ENCODE results near the gene HOXC4.

DNA sequence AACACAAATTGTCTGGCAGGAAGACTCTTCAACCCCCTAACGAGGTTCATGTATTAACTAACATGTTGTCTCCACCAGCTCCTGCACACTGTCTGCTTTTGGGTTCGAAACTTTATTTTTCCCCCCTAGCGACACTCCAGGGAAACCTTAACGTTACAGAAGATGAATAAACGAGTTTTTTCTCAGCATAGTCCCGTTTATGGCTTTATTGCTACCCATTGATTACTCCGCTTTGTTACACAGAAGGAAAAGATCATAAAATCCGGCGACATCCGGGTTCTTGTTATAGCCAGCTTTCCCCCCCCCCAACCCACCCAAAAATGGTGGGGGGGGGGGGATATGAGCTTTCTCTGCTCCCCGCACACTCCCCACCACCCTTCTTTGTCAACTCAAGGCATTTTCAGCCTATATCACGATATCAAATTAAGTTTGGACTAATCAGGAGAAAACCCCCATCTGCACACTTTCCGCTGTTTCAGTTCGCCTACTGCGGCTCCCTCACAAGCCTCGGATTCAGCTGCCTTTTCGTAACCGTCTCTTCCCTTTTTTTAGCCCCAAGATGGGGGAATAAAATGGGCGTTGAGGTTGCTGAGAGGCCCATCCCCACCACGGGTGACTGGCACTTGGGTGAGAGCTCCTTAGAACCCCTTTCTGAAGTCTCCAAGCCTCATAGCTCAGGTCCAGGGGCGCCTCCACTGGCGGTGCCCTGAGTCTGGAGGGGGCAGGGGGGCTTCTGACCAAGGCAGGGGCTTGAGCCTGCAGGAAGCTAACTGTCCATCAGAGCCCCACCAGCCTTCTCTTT lies 26.8 kb upstream of the HOXC4 start:
- no peak for TF ChIP-seq POLR2AphosphoS2 (IDR thresholded peaks at IDR 0.05; ENCODE audit: low read depth, low read length)
- no peak for TF ChIP-seq POLR2AphosphoS5 (IDR thresholded peaks at IDR 0.05; ENCODE audit: low read length)
- TF ChIP-seq, protein P1, sequence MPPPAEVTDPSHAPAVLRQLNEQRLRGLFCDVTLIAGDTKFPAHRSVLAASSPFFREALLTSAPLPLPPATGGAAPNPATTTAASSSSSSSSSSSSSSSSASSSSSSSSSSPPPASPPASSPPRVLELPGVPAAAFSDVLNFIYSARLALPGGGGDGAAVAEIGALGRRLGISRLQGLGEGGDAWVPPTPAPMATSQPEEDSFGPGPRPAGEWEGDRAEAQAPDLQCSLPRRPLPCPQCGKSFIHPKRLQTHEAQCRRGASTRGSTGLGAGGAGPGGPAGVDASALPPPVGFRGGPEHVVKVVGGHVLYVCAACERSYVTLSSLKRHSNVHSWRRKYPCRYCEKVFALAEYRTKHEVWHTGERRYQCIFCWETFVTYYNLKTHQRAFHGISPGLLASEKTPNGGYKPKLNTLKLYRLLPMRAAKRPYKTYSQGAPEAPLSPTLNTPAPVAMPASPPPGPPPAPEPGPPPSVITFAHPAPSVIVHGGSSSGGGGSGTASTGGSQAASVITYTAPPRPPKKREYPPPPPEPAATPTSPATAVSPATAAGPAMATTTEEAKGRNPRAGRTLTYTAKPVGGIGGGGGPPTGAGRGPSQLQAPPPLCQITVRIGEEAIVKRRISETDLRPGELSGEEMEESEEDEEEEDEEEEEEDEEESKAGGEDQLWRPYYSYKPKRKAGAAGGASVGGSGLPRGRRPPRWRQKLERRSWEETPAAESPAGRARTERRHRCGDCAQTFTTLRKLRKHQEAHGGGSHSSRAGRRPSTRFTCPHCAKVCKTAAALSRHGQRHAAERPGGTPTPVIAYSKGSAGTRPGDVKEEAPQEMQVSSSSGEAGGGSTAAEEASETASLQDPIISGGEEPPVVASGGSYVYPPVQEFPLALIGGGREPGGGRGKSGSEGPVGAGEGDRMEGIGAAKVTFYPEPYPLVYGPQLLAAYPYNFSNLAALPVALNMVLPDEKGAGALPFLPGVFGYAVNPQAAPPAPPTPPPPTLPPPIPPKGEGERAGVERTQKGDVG (CRISPR knock-in tag; IDR thresholded peaks at IDR 0.05): no peak
- TF ChIP-seq, protein P2, sequence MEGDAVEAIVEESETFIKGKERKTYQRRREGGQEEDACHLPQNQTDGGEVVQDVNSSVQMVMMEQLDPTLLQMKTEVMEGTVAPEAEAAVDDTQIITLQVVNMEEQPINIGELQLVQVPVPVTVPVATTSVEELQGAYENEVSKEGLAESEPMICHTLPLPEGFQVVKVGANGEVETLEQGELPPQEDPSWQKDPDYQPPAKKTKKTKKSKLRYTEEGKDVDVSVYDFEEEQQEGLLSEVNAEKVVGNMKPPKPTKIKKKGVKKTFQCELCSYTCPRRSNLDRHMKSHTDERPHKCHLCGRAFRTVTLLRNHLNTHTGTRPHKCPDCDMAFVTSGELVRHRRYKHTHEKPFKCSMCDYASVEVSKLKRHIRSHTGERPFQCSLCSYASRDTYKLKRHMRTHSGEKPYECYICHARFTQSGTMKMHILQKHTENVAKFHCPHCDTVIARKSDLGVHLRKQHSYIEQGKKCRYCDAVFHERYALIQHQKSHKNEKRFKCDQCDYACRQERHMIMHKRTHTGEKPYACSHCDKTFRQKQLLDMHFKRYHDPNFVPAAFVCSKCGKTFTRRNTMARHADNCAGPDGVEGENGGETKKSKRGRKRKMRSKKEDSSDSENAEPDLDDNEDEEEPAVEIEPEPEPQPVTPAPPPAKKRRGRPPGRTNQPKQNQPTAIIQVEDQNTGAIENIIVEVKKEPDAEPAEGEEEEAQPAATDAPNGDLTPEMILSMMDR (IDR thresholded peaks at IDR 0.05 in 2 of 3, conservative IDR thresholded peaks at IDR 0.05 in 1 of 3; ENCODE audit: control insufficient read depth in 2 of 3, extremely low read depth in 1 of 3, insufficient read depth in 1 of 3, low read depth in 3 of 3, low read length in 3 of 3): no peak
- no peak for TF ChIP-seq SREBF1 (IDR thresholded peaks at IDR 0.05; ENCODE audit: low read length)

Measured in GM12878 (cell line).